Activated naive CD4-positive, alpha-beta T cell treated with anti-CD3 and anti-CD28 coated beads, Interleukin-2, amount 50 U/mL, for 16 hours (primary cell): ENCODE measurements around the gene IFNW1.

Experiments
- DNase-seq: peaks from one replicate; pipeline ENCODE4 v3.0.0-alpha.2; 2020

The IFNW1 gene

GRCh38 chr9:21104787-21105186 lies 36.8 kb downstream of the IFNW1 start:
- DNase-seq: no peak

DNA sequence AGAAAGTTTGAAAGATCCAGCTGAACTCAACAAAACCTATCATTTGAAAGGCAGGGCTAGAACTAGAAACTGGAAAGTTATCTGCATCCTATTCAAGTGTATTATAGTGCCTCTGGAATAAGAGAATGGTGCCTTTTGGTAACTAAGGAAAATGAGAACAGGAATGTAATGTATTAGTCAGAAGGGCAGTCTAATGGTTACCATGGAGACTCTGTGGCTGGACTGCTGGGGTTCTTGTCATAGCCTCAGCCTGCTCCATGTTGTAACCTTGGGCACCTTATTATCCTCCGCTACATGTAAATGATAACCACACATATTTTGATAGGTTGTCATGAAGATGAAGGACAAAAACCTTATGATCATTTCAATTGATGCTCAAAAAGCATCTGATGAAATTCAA lies 39.3 kb downstream of the IFNW1 start:
- DNase-seq: no peak

- no peak for DNase-seq
Measured at GRCh38 chr9:21097817-21098216, 43.8 kb downstream of the IFNW1 start.

GRCh38 chr9:21096901-21097255 lies 44.8 kb downstream of the IFNW1 start:
- DNase-seq: no peak

- DNase-seq: peak; percentile 40
Measured at GRCh38 chr9:21096172-21096900, 45.3 kb downstream of the IFNW1 start.

DNA sequence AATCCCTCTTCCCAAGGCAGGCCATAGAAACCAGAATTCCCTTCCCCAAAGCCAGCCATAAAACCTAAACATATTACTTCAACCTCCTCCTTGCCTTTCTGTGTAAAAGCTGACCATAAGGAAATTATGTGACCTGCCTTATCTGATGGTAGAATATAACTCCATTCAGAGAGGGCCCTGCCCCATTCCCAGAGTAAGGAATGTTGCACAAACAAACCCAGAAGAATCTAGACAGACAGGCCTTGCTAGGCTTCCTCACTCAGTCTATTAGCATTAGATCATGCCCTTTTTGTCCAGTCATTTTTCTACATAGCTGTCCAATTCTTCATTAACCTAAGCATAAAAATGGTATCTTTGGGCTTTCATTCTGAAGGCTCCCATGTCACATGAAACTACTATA lies 46.1 kb downstream of the IFNW1 start:
- DNase-seq: no peak
